IMR-90 (cell line): ENCODE data around the gene GGACT. TPM values are rescaled to one million over a fixed set of nuclear protein-coding genes. Genes with fewer than 3 reads are reported as not detected.

ENCODE experiments used
- ATAC-seq: fragments of 200-7000 bp; cut with Tn5 transposase; 2 replicates; pipeline ENCODE4 v1.9.1; 2020; ENCODE audit warnings: low read depth, mild to moderate bottlenecking, moderate library complexity
- BruUV-seq: library from RNA; stranded (reverse); fragments of 400-500 nt; replicated peaks from 2 replicates; lab custom pipeline; 2021; lab: Mats Ljungman, UMichigan
- CTCF ChIA-PET: fragments of 300-600 bp; formaldehyde crosslinking; extraction: SDS; loops from one replicate; lab custom pipeline; 2021; ENCODE audit warnings: antibody characterized with exemption; lab: Yijun Ruan, JAX
- POLR2A ChIA-PET: fragments of 300-600 bp; sonication (Branson Sonifier 250); formaldehyde crosslinking; loops from one replicate; lab custom pipeline; 2022; ENCODE audit warnings: antibody characterized with exemption; ENCODE audit not compliant: unreplicated experiment; lab: Charles Lee
- DNase-seq: peaks from one replicate; pipeline ENCODE4 v3.0.0; 2013
- H2AFZ ChIP-seq: replicated peaks from 2 replicates; pipeline ENCODE3; 2013; ENCODE audit warnings: low read length, mild to moderate bottlenecking; ENCODE audit not compliant: poor library complexity
- H2AK5ac ChIP-seq: 2 replicates; pipeline ENCODE4 v1.6.1; 2013; ENCODE audit warnings: low read depth, low read length, inconsistent platforms
- H2AK9ac ChIP-seq: replicated peaks from 2 replicates; pipeline ENCODE3; 2013; ENCODE audit warnings: mild to moderate bottlenecking, low read depth, low read length, moderate library complexity; ENCODE audit not compliant: poor library complexity
- H2BK120ac ChIP-seq: 2 replicates; pipeline ENCODE4 v1.6.1; 2013; ENCODE audit warnings: low read depth, low read length, inconsistent platforms
- H2BK15ac ChIP-seq: 3 replicates; pipeline ENCODE4 v1.6.1; 2013; ENCODE audit warnings: low read depth, low read length, inconsistent platforms
- H2BK20ac ChIP-seq: 2 replicates; pipeline ENCODE4 v1.6.1; 2013; ENCODE audit warnings: low read depth, mild to moderate bottlenecking, inconsistent platforms, low read length, moderate library complexity
- H2BK5ac ChIP-seq: 2 replicates; pipeline ENCODE4 v1.6.1; 2013; ENCODE audit warnings: mild to moderate bottlenecking, low read depth, low read length, inconsistent platforms; ENCODE audit not compliant: poor library complexity, severe bottlenecking
- H3K14ac ChIP-seq: replicated peaks from 2 replicates; pipeline ENCODE4 v1.6.1; 2013; ENCODE audit warnings: low read depth, low read length, inconsistent platforms
- H3K18ac ChIP-seq: 2 replicates; pipeline ENCODE4 v1.6.1; 2013; ENCODE audit warnings: low read depth, low read length, control low read depth
- H3K23ac ChIP-seq: 2 replicates; pipeline ENCODE4 v1.6.1; 2013; ENCODE audit warnings: low read depth, low read length, inconsistent platforms
- H3K27ac ChIP-seq: 2 replicates; pipeline ENCODE4 v1.5.1; 2013; ENCODE audit warnings: mild to moderate bottlenecking, control low read depth, low read length; ENCODE audit not compliant: insufficient read depth
- H3K27me3 ChIP-seq: 2 replicates; pipeline ENCODE4 v1.6.1; 2013; ENCODE audit warnings: low read length; ENCODE audit not compliant: control insufficient read depth, insufficient read depth
- H3K36me3 ChIP-seq: 2 replicates; pipeline ENCODE4 v1.6.1; 2013; ENCODE audit warnings: low read length, mixed read lengths; ENCODE audit not compliant: control insufficient read depth, insufficient read depth
- H3K4ac ChIP-seq: 2 replicates; pipeline ENCODE4 v1.6.1; 2013; ENCODE audit warnings: low read depth, low read length, inconsistent platforms
- H3K4me1 ChIP-seq: 2 replicates; pipeline ENCODE4 v1.6.1; 2013; ENCODE audit warnings: low read length, mixed read lengths; ENCODE audit not compliant: control insufficient read depth, insufficient read depth
- H3K4me2 ChIP-seq: 2 replicates; pipeline ENCODE4 v1.6.1; 2013; ENCODE audit warnings: low read depth, mild to moderate bottlenecking, control low read depth, low read length, moderate library complexity
- H3K4me3 ChIP-seq: 2 replicates; pipeline ENCODE4 v1.5.1; 2013; ENCODE audit warnings: low read depth, mild to moderate bottlenecking, control low read depth, low read length, moderate library complexity; ENCODE audit not compliant: insufficient read depth
- H3K56ac ChIP-seq: 2 replicates; pipeline ENCODE4 v1.6.1; 2013; ENCODE audit warnings: low read length, inconsistent platforms; ENCODE audit not compliant: insufficient read depth; ENCODE audit errors: extremely low read depth
- H3K79me1 ChIP-seq, 2 experiments: 2 replicates each; pipeline ENCODE4 v1.6.1; 2013; ENCODE audit warnings: low read length in 2 of 2, inconsistent platforms in 1 of 2, low read depth in 1 of 2
- H3K9ac ChIP-seq: 2 replicates; pipeline ENCODE4 v1.6.1; 2013; ENCODE audit warnings: low read depth, low read length, control low read depth
- H3K9me1 ChIP-seq: 2 replicates; pipeline ENCODE4 v1.6.1; 2013; ENCODE audit warnings: low read length, inconsistent platforms; ENCODE audit not compliant: insufficient read depth
- H3K9me3 ChIP-seq: 2 replicates; pipeline ENCODE4 v1.6.1; 2013; ENCODE audit warnings: low read length; ENCODE audit not compliant: control insufficient read depth, insufficient read depth
- H4K20me1 ChIP-seq: 2 replicates; pipeline ENCODE4 v1.6.1; 2013; ENCODE audit warnings: low read length, inconsistent platforms; ENCODE audit not compliant: insufficient read depth
- H4K5ac ChIP-seq: 2 replicates; pipeline ENCODE4 v1.6.1; 2013; ENCODE audit warnings: mild to moderate bottlenecking, low read depth, low read length, control low read depth
- H4K8ac ChIP-seq, 2 experiments: 2 replicates each; pipeline ENCODE4 v1.6.1; 2013; ENCODE audit warnings: low read depth in 2 of 2, low read length in 2 of 2, control low read depth in 1 of 2, inconsistent platforms in 1 of 2
- H4K91ac ChIP-seq: 2 replicates; pipeline ENCODE4 v1.6.1; 2013; ENCODE audit warnings: low read depth, low read length, inconsistent platforms; ENCODE audit not compliant: insufficient read depth
- BHLHE40 ChIP-seq: fragments of 150-350 bp; IDR thresholded peaks from 2 replicates; pipeline ENCODE4 v1.6.1; 2016; ENCODE audit warnings: mild to moderate bottlenecking, low read depth, low read length
- CEBPB ChIP-seq: IDR thresholded peaks from 2 replicates; pipeline ENCODE4 v1.6.1; 2012; ENCODE audit warnings: low read depth, low read length, improper control_type of control experiment
- CHD1 ChIP-seq: IDR thresholded peaks from 2 replicates; pipeline ENCODE4 v1.6.1; 2012; ENCODE audit warnings: low read depth, low read length, improper control_type of control experiment
- CTCF ChIP-seq: conservative IDR thresholded peaks from 2 replicates; pipeline ENCODE4 v1.5.1; 2012; ENCODE audit warnings: mild to moderate bottlenecking, low read depth, low read length, improper control_type of control experiment
- ELK1 ChIP-seq: fragments of 150-350 bp; IDR thresholded peaks from 2 replicates; pipeline ENCODE4 v1.6.1; 2016; ENCODE audit warnings: low read depth, mild to moderate bottlenecking, low read length, moderate library complexity, borderline replicate concordance
- FOS ChIP-seq: fragments of 150-350 bp; IDR thresholded peaks from 2 replicates; pipeline ENCODE4 v1.6.1; 2016; ENCODE audit warnings: low read depth, low read length
- MAFK ChIP-seq: IDR thresholded peaks from 2 replicates; pipeline ENCODE4 v1.6.1; 2012; ENCODE audit warnings: low read depth, low read length, improper control_type of control experiment
- MAZ ChIP-seq: IDR thresholded peaks from 2 replicates; pipeline ENCODE4 v1.6.1; 2012; ENCODE audit warnings: low read depth, mild to moderate bottlenecking, low read length, improper control_type of control experiment, moderate library complexity, borderline replicate concordance
- MXI1 ChIP-seq: IDR thresholded peaks from 2 replicates; pipeline ENCODE4 v1.6.1; 2012; ENCODE audit warnings: low read depth, mild to moderate bottlenecking, low read length, moderate library complexity, borderline replicate concordance
- NFE2L2 ChIP-seq: fragments of 150-350 bp; IDR thresholded peaks from 2 replicates; pipeline ENCODE4 v1.6.1; 2016; ENCODE audit warnings: low read depth, mild to moderate bottlenecking, low read length
- POLR2A ChIP-seq: IDR thresholded peaks from 2 replicates; pipeline ENCODE4 v1.6.1; 2012; ENCODE audit warnings: mild to moderate bottlenecking, low read depth, low read length
- RAD21 ChIP-seq: IDR thresholded peaks from 2 replicates; pipeline ENCODE4 v1.6.1; 2012; ENCODE audit warnings: low read length, improper control_type of control experiment
- RCOR1 ChIP-seq: IDR thresholded peaks from 2 replicates; pipeline ENCODE4 v1.6.1; 2012; ENCODE audit warnings: mild to moderate bottlenecking, low read length, improper control_type of control experiment; ENCODE audit not compliant: insufficient replicate concordance
- RFX5 ChIP-seq: IDR thresholded peaks from 2 replicates; pipeline ENCODE4 v1.8.0; 2012; ENCODE audit warnings: low read depth, mild to moderate bottlenecking, low read length, moderate library complexity
- SMC3 ChIP-seq: fragments of 150-350 bp; IDR thresholded peaks from 2 replicates; pipeline ENCODE4 v1.6.1; 2016; ENCODE audit warnings: low read depth, mild to moderate bottlenecking, antibody characterized with exemption, low read length, moderate library complexity
- USF2 ChIP-seq: fragments of 150-350 bp; IDR thresholded peaks from 2 replicates; pipeline ENCODE4 v1.6.1; 2017; ENCODE audit warnings: mild to moderate bottlenecking, antibody characterized with exemption, low read length, low read depth
- WGBS, 2 experiments: methylation state at CpG; one replicate each; pipeline versions ENCODE4 v1.1.5 to v1.1.7; 2013; ENCODE audit warnings: missing lambda C conversion rate in 2 of 2; ENCODE audit not compliant: insufficient read length in 1 of 2; ENCODE audit errors: extremely low coverage in 2 of 2; 5-methylcytosine and 5-hydroxymethylcytosine counted together
- dilution Hi-C: fragments of 300-500 bp; cut with HindIII; formaldehyde crosslinking; loops from one replicate; pipeline ENCODE4 v1.14.3; 2018; ENCODE audit warnings: low sequenced_read_pairs; ENCODE audit not compliant: unreplicated experiment
- in situ Hi-C: fragments of 300-500 bp; cut with MboI; formaldehyde crosslinking; loops from 3 replicates; pipeline ENCODE4 v1.14.3; 2019; ENCODE audit warnings: low sequenced_read_pairs, inconsistent platforms, mixed read lengths
- intact Hi-C: fragments of 100-400 bp; cut with micrococcal nuclease; formaldehyde crosslinking; loops from 2 replicates; pipeline ENCODE4 v1.10.0; 2022
- polyA plus RNA-seq, 3 experiments: library from polyadenylated mRNA; depleted of rRNA; stranded (reverse); fragments of >200 nt; gene quantifications; 2 replicates each; pipeline ENCODE4 v1.2.3, GENCODE V29; 2012; ENCODE audit warnings: low replicate concordance in 1 of 3
- total RNA-seq: library from RNA; depleted of rRNA; stranded (reverse); fragments of >200 nt; gene quantifications from 2 replicates; pipeline ENCODE4 v1.2.3, GENCODE V29; 2012

Gene GGACT
- total and polyA plus RNA-seq, 2 of the 4 experiments (the other 2 are of a cell fraction), result 2.0 to 2.6 TPM

- H3K27me3 ChIP-seq, result no peaks in the 10 kb centered on the region
- H2AK9ac ChIP-seq, result no peak overlapping the region
- H3K27ac ChIP-seq, result no peak overlapping the region
- no peak overlapping the region for H4K91ac ChIP-seq
- no peak overlapping the region for H3K4ac ChIP-seq
- H4K5ac ChIP-seq, result no peak overlapping the region
- H3K4me3 ChIP-seq, result no peak overlapping the region
- CTCF ChIA-PET, result interaction anchor here (0.5 to 0.6 kb wide), 2 partner anchors 39 to 43 kb away, joined by 3 to 4 read pairs; no protein-coding TSS in a partner anchor
- TF ChIP-seq NFE2L2, result no peak
- TF ChIP-seq CEBPB, result no peak
- TF ChIP-seq USF2, result no peak
- no peak for TF ChIP-seq MXI1
- TF ChIP-seq RFX5, result no peak
- TF ChIP-seq FOS, result no peak
- TF ChIP-seq CHD1, result no peak
- TF ChIP-seq MAZ, result no peak
- TF ChIP-seq BHLHE40, result no peak
- no peak for TF ChIP-seq ELK1
- TF ChIP-seq RCOR1, result no peak
- no peak for TF ChIP-seq POLR2A
- no peak for TF ChIP-seq SMC3
- no peak for TF ChIP-seq MAFK
- no peak for TF ChIP-seq RAD21
- no peak for TF ChIP-seq CTCF
- WGBS, 2 experiments, result no CpG with 5 or more reads among the region's 7 CpGs
- BruUV-seq, result no TSS peak
- no peak overlapping the region for H2AFZ ChIP-seq
- H3K56ac ChIP-seq, result no peak overlapping the region
- no peak overlapping the region for H2BK20ac ChIP-seq
- no peak overlapping the region for H3K9ac ChIP-seq
- H3K4me2 ChIP-seq, result no peak overlapping the region
- in situ Hi-C loops, result no loop called here
- H2BK5ac ChIP-seq, result no peak overlapping the region
- no peak overlapping the region for H4K8ac ChIP-seq
- ATAC-seq (no peak), DNase-seq (no peak)
- H2AK5ac ChIP-seq, result no peak overlapping the region
- no peak overlapping the region for H3K14ac ChIP-seq
- no peak overlapping the region for H3K18ac ChIP-seq
- no peaks in the 10 kb centered on the region for H3K36me3 ChIP-seq
- POLR2A ChIA-PET, result no interaction called here
- no peaks in the 10 kb centered on the region for H3K79me1 ChIP-seq
- H2BK120ac ChIP-seq, result no peak overlapping the region
- H3K9me1 ChIP-seq, result no peaks in the 10 kb centered on the region
- dilution Hi-C loops, result no loop called here
- no peak overlapping the region for H2BK15ac ChIP-seq
- H4K20me1 ChIP-seq, result no peaks in the 10 kb centered on the region
- peaks cover 2% of the 10 kb centered on the region; the same call in 1 of the 2 replicates for H3K4me1 ChIP-seq
- no peaks in the 10 kb centered on the region for H3K9me3 ChIP-seq
- no peak overlapping the region for H3K23ac ChIP-seq
- intact Hi-C loops, result loop anchor here (5.0 kb wide), 1 partner anchor 971 kb away; no protein-coding TSS in a partner anchor
Observed at GRCh38 chr13:100493418-100493817, 95.2 kb downstream of the GGACT start.
